Brain microvascular endothelial cell (primary cell): ENCODE data around the gene KCNJ8.

Source experiments
- DNase-seq: peaks from one replicate; pipeline ENCODE4 v3.0.0-alpha.2; 2020
- H3K27ac ChIP-seq: fragments of 250-450 bp; sonication (Bioruptor Pico); 2 replicates; pipeline ENCODE4 v1.5.1; 2020; ENCODE audit warnings: mild to moderate bottlenecking, moderate library complexity
- H3K27me3 ChIP-seq: fragments of 250-450 bp; sonication (Bioruptor Pico); replicated peaks from 2 replicates; pipeline ENCODE4 v1.5.1; 2020; ENCODE audit warnings: mild to moderate bottlenecking
- H3K36me3 ChIP-seq: fragments of 250-450 bp; sonication (Bioruptor Pico); replicated peaks from 2 replicates; pipeline ENCODE4 v1.5.1; 2020; ENCODE audit warnings: mild to moderate bottlenecking
- H3K4me3 ChIP-seq: 2 replicates; pipeline ENCODE4 v1.5.1; 2011; ENCODE audit warnings: low read depth, mild to moderate bottlenecking, control low read depth, low read length, moderate library complexity
- CTCF ChIP-seq: IDR thresholded peaks from 2 replicates; pipeline ENCODE4 v1.5.1; 2011; ENCODE audit warnings: low read depth, mild to moderate bottlenecking, moderate library complexity, low read length, control low read depth, inconsistent platforms; ENCODE audit errors: missing control alignments
- in situ Hi-C: cut with HindIII; loops from 2 replicates; pipeline ENCODE4 v1.10.0; 2017; ENCODE audit warnings: low sequenced_read_pairs, low pct_ligation_motif_present

The KCNJ8 gene

GRCh38 chr12:21809100-21809499 lies 34.6 kb upstream of the KCNJ8 start:
- Histone ChIP-seq H3K4me3 (no peak overlapping the region), H3K27me3 (no peaks in the 10 kb centered on the region), H3K27ac (no peak overlapping the region), H3K36me3 (no peaks in the 10 kb centered on the region)
- in situ Hi-C loops = no loop called here
- TF ChIP-seq CTCF = no peak
- DNase-seq = no peak

- Histone ChIP-seq H3K4me3 (no peak overlapping the region), H3K36me3 (no peaks in the 10 kb centered on the region)
- in situ Hi-C loops = no loop called here
Observed at GRCh38 chr12:21806255-21806654, 31.7 kb upstream of the KCNJ8 start.

DNA sequence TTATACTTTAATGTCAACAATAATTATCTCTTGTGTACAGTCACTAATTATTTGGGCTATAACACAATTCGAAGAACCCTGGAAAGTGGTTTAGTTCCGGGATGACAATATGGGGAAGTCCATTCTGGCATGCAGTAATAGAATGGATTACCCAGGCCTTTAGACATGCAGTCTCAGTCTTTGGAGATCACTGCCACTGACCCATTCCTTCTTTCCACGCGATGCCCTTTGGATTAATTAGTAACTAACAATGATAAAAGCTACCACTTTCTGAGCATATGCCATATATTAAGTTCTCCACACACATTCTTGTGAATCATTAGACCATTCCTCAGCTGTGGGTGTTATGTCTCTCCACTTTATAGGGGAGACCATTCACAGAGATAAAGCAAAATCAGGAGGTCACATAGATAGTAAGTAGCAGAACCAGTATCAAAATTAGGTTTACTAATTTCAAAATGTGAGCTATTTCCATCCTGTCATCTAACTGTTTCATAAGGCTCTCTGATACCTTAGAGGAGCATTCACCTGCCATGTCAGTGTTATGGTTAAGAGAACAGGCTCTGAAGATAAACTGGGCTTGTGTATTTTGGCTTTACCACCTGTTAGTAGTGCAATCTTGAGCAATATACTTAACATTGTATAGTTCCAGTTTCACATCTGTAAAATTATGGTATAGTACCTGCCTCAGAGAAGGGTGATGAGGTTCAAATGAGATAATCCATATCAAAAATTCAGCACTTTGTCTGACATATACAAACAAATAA lies 27.2 kb upstream of the KCNJ8 start:
- in situ Hi-C loops = no loop called here
- no peak for DNase-seq
- H3K27ac ChIP-seq = no peak overlapping the region
- H3K27me3 ChIP-seq = no peaks in the 10 kb centered on the region
- H3K4me3 ChIP-seq = no peak overlapping the region
- no peaks in the 10 kb centered on the region for H3K36me3 ChIP-seq
- no peak for TF ChIP-seq CTCF

More at GRCh38 chr12:21806255-21806654, 31.7 kb upstream of the KCNJ8 start:
- no peak for DNase-seq
- no peaks in the 10 kb centered on the region for H3K27me3 ChIP-seq
- no peak overlapping the region for H3K27ac ChIP-seq
- no peak for TF ChIP-seq CTCF

GRCh38 chr12:21800011-21800410 lies 25.5 kb upstream of the KCNJ8 start:
- in situ Hi-C loops = no loop called here
- Histone ChIP-seq H3K36me3 (no peaks in the 10 kb centered on the region), H3K27ac (no peak overlapping the region), H3K4me3 (no peak overlapping the region), H3K27me3 (no peaks in the 10 kb centered on the region)
- DNase-seq = no peak
- no peak for TF ChIP-seq CTCF

- in situ Hi-C loops = no loop called here
- no peaks in the 10 kb centered on the region for H3K27me3 ChIP-seq
Observed at GRCh38 chr12:21797539-21797938, 23.0 kb upstream of the KCNJ8 start.

More at GRCh38 chr12:21797539-21797938, 23.0 kb upstream of the KCNJ8 start:
- TF ChIP-seq CTCF = no peak
- no peak for DNase-seq
- H3K36me3 ChIP-seq = no peaks in the 10 kb centered on the region
- H3K4me3 ChIP-seq = no peak overlapping the region
- no peak overlapping the region for H3K27ac ChIP-seq
